Right lobe of liver (tissue), 4 donors: ENCODE measurements around the gene PLCL1.

Source experiments
- CTCF ChIP-seq, 4 donors: fragments of 200-600 bp in 3 of 4; fragments of 450-650 bp in 1 of 4; IDR thresholded peaks; one replicate each; pipeline versions ENCODE4 v1.5.1 to v1.8.0; 2016 to 2022; ENCODE audit warnings: antibody characterized with exemption in 4 of 4, mild to moderate bottlenecking in 2 of 4
- POLR2A ChIP-seq: fragments of 450-650 bp; IDR thresholded peaks from one replicate; pipeline ENCODE4 v1.6.1; 2017; ENCODE audit warnings: antibody characterized with exemption, mild to moderate bottlenecking
- donor health status: DM: no; HTN: no; CAD: no.
- donor health status: DM: no; HTN: no; CAD: no.
- donor health status: DM: no; HTN: yes; CAD: no.

GRCh38 chr2:197926673-197927072 lies 122.3 kb downstream of the PLCL1 start:
- TF ChIP-seq CTCF (IDR thresholded peaks at IDR 0.05) (no peak), POLR2A (no peak)
